ENCODE measurements around the gene PPP1R7.

The PPP1R7 gene

DNA sequence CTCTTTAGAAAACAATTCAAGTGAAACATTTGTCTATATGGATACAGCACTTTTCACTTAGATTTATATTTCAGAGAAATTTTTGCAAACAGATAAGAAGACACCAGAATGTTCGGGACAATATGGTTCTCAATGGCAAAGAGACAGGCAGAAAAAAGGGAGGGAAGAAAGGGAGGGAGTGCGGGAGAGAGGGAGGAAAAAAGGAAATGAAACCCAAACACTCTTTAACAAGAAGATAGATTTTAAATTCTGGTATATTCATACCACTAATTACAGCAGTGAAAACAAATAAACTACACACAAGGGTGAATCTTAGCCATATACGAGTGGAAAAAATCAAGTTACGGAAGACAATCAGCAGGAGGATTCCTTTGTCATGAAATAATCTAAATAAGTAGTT is 4.0 kb upstream of the PPP1R7 start:
- ChIA-PET CTCF (no interaction called here), POLR2A (interaction anchor here (0.6 kb wide), 1 partner anchor 11 kb away, joined by 3 read pairs; no protein-coding TSS in a partner anchor)
- TF ChIP-seq ZNF366 (tag by site-specific recombination; conservative IDR thresholded peaks at IDR 0.05) (0 out of 2 replicates have a peak, but pooled peaks have one; percentile 13), WT1 (tag by site-specific recombination; IDR thresholded peaks at IDR 0.05) (0 out of 2 replicates have a peak, but pooled peaks have one; percentile 33), ZNF623 (tag by site-specific recombination; IDR thresholded peaks at IDR 0.05) (no peak), ZFP37 (tag by site-specific recombination; IDR thresholded peaks at IDR 0.05) (no peak)
- no peaks in the 10 kb centered on the region for H3K4me1 ChIP-seq (ENCODE audit: control insufficient read depth, insufficient read depth, low read length)
- no peaks in the 10 kb centered on the region for H3K9me3 ChIP-seq (ENCODE audit: control insufficient read depth, insufficient read depth, low read depth, low read length)
- H3K27ac ChIP-seq (ENCODE audit: extremely low read depth, low read depth, low read length) = no peak overlapping the region
- peaks cover 0 to 21% of the 10 kb centered on the region in 2 experiments; a peak in 2 of 3 replicates for H3K36me3 ChIP-seq (ENCODE audit: control insufficient read depth in 2 of 2, insufficient read depth in 1 of 2, low read length in 2 of 2)
- H3K4me3 ChIP-seq (ENCODE audit: low read depth, low read length) = no peak overlapping the region

DNA sequence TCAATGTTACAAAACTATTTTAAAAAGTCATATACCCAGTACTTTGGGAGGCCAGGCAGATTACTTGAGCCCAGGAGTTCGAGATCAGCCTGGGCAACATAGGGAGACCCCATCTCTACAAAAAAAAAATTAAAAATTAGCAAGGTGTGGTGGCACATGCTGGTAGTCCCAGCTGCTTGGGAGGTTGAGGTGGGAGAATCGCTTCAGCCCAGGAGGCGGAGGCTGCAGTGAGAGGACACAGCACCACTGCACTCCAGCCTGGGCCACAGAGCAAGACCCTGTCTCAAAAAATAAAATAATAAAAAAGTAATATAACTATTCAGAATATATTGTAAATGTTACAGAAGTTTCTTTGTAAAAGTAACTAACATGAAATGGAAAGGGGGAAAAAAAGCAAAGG is 2.9 kb upstream of the PPP1R7 start:
- H3K27ac ChIP-seq (ENCODE audit: extremely low read depth, low read depth, low read length) = no peak overlapping the region
- TF ChIP-seq ZNF292 (tag by site-specific recombination; IDR thresholded peaks at IDR 0.05; ENCODE audit: borderline replicate concordance, low read depth) = no peak
- no peak for TF ChIP-seq ZNF23 (tag by site-specific recombination; IDR thresholded peaks at IDR 0.05; ENCODE audit: borderline replicate concordance)
- no peak for TF ChIP-seq ZNF830 (tag by site-specific recombination; IDR thresholded peaks at IDR 0.05; ENCODE audit: low read depth)
- TF ChIP-seq ZNF121 (tag by site-specific recombination; IDR thresholded peaks at IDR 0.05) = peak; percentile 90
- ChIA-PET CTCF (no interaction called here), POLR2A (no interaction called here)
- H3K9me3 ChIP-seq (ENCODE audit: control insufficient read depth, insufficient read depth, low read depth, low read length) = no peaks in the 10 kb centered on the region
- H3K36me3 ChIP-seq (ENCODE audit: control insufficient read depth in 2 of 2, insufficient read depth in 1 of 2, low read length in 2 of 2) = peaks cover 0 to 14% of the 10 kb centered on the region in 2 experiments; a peak in 2 of 3 replicates
- H3K4me1 ChIP-seq (ENCODE audit: control insufficient read depth, insufficient read depth, low read length) = no peaks in the 10 kb centered on the region
- H3K4me3 ChIP-seq (ENCODE audit: low read depth, low read length) = no peak overlapping the region

GRCh38 chr2:241148239-241148638 is 2.0 kb upstream of the PPP1R7 start:
- POLR2A ChIA-PET = interaction anchor here (2.7 kb wide), 1 partner anchor 46 kb away, joined by 13 read pairs; the partner anchor contains the start of gene MTERF4
- TF ChIP-seq ZNF433 (tag by site-specific recombination; IDR thresholded peaks at IDR 0.05; ENCODE audit: low read depth) = no peak
- no peak for TF ChIP-seq KLF7 (tag by site-specific recombination; IDR thresholded peaks at IDR 0.05; ENCODE audit: borderline replicate concordance)
- no peak for TF ChIP-seq OVOL3 (tag by site-specific recombination; IDR thresholded peaks at IDR 0.05)
- no peak for TF ChIP-seq ZNF121 (tag by site-specific recombination; IDR thresholded peaks at IDR 0.05)
- no peak for TF ChIP-seq REST (tag by site-specific recombination; IDR thresholded peaks at IDR 0.05)
- TF ChIP-seq ZSCAN23 (tag by site-specific recombination; IDR thresholded peaks at IDR 0.05) = no peak
- TF ChIP-seq ZNF596 (tag by site-specific recombination; IDR thresholded peaks at IDR 0.05) = no peak
- TF ChIP-seq ZSCAN16 (tag by site-specific recombination; IDR thresholded peaks at IDR 0.05) = no peak
- no peak for TF ChIP-seq ZNF324 (tag by site-specific recombination; IDR thresholded peaks at IDR 0.05)
- no peak for TF ChIP-seq ZNF223 (tag by site-specific recombination; IDR thresholded peaks at IDR 0.05)
- no peak for TF ChIP-seq PATZ1 (tag by site-specific recombination; IDR thresholded peaks at IDR 0.05)
- TF ChIP-seq ZNF174 (tag by site-specific recombination; IDR thresholded peaks at IDR 0.05) = no peak
- no peak for TF ChIP-seq ZNF558 (tag by site-specific recombination; IDR thresholded peaks at IDR 0.05)
- no peak for TF ChIP-seq GFI1B (tag by site-specific recombination; IDR thresholded peaks at IDR 0.05)

More at GRCh38 chr2:241148239-241148638, 2.0 kb upstream of the PPP1R7 start:
- peaks cover 0 to 12% of the 10 kb centered on the region in 2 experiments; a peak in 2 of 3 replicates for H3K36me3 ChIP-seq (ENCODE audit: control insufficient read depth in 2 of 2, insufficient read depth in 1 of 2, low read length in 2 of 2)
- no peak overlapping the region; the same call in 1 of the 2 replicates for H3K27ac ChIP-seq (ENCODE audit: extremely low read depth, low read depth, low read length)
- CTCF ChIA-PET = no interaction called here
- H3K4me3 ChIP-seq (ENCODE audit: low read depth, low read length) = peak overlapping the region; percentile 94
- H3K4me1 ChIP-seq (ENCODE audit: control insufficient read depth, insufficient read depth, low read length) = no peaks in the 10 kb centered on the region
- H3K9me3 ChIP-seq (ENCODE audit: control insufficient read depth, insufficient read depth, low read depth, low read length) = no peaks in the 10 kb centered on the region
